GM13977 (cell line): ENCODE results near the gene GPR132.

ENCODE experiments used
- DNase-seq: peaks from one replicate; pipeline ENCODE4 v3.0.0; 2012; ENCODE audit warnings: low spot score
- CTCF ChIP-seq: IDR thresholded peaks from 2 replicates; pipeline ENCODE4 v1.5.1; 2012; ENCODE audit warnings: mild to moderate bottlenecking, control low read depth; ENCODE audit not compliant: insufficient read depth; ENCODE audit errors: extremely low read depth, missing control alignments
- in situ Hi-C: fragments of 300-500 bp; cut with MboI; formaldehyde crosslinking; loops from one replicate; pipeline ENCODE4 v1.12.0; 2022; ENCODE audit warnings: low sequenced_read_pairs, low pct_unique_long_range_greater_than_20kb, mixed read lengths, inconsistent platforms; ENCODE audit not compliant: unreplicated experiment

GPR132 gene

DNA sequence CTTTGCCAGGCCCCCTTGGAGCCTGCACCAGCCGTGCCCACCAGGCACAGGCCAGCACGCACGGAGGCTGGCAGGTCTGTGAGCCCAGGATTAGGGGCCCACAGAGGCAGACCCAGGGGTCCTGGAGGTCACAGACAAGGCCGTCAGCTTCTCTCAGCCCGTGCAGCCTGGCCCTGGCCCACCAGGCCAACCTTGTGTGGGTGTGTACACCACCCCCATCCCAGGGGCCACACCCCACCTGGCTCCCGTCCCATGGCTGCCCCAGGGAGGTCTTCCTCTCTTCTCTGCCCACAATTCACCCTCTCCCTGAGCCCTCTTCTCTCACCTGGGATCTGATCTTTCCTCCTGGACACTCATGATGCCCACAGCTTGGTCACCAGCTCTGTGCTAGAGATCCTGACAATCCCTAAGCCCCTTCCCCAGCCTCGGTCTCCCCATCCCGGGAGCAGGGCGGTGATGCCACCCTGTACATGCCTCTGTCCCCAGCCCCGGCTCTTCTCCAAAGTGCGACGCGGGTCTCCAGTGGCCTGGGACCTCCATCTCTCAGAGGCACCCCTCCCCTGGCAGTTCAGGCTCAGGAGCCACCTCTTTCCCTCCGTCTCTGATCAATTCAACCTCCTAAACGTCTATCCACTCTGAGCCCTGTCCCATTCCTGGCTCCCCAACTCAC, 31.1 kb upstream of the GPR132 start:
- no peak for DNase-seq
- TF ChIP-seq CTCF, result no peak
- in situ Hi-C loops, result no loop called here

- in situ Hi-C loops, result no loop called here
- no peak for TF ChIP-seq CTCF
Observed at GRCh38 chr14:105095236-105095805, 30.1 kb upstream of the GPR132 start.

DNA sequence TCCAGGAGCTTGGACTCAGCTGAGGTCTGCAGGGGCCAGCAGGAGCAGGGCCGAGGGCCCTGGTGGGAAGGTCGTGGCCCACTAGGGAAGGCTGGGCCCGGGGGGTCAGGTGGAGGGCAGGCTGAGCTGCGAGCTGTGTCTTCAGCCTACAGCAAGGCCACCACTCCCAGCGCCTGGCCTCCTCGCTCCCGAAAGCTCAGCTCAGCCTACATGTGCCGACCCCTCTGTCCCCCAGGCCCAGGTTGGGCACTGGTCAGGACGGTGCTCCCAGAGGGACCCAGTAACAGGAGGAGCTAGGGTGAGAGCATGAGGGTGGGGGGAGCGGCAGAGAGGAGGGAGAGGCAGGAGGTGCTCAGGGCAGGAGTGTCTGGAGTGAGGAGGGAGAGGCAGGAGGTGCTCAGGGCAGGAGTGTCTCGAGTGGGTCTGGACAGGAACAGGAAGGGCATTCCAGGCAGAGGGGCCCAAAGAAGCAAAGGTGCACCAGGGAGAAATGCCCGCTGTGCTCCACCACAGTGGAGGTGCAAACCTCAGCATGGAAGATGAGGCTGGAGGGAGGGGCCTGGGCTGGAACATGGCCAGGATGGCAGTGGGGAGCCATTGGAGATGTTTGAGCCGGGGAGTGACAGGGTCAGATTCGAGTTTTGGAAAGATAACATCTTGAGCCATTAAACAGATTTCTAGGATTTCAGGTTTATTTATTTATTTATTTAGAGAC, 29.1 kb upstream of the GPR132 start:
- in situ Hi-C loops, result no loop called here
- DNase-seq, result no peak
- TF ChIP-seq CTCF, result no peak

More at GRCh38 chr14:105095236-105095805, 30.1 kb upstream of the GPR132 start:
- DNase-seq, result no peak

GRCh38 chr14:105093431-105094192, 28.4 kb upstream of the GPR132 start:
- DNase-seq, result peak; percentile 91
- in situ Hi-C loops, result no loop called here
- TF ChIP-seq CTCF, result peak; percentile 81

DNA sequence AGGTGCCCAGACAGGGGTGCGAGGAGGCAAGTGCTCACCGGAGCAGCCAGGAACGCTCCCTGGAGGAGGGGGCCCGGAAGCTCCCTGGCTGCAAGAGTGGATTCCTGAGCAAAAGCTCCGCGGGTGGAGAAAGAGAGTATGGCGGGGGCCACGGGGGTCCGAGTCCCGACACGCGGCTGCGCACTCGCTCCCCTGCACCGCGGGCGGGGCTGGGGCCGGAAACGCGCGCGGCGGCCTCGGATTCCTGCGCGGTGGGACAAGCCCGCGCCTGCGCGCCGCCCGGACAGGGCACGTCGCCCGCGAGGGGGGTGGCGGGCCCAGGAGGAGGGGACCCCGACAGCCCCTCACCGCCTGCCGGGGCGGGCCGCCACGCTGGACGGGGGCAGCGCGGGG, 27.8 kb upstream of the GPR132 start:
- in situ Hi-C loops, result no loop called here
- TF ChIP-seq CTCF, result no peak
- peak; percentile 87 for DNase-seq
